ENCODE data around the gene CCM2L. TPM values are rescaled to one million over a fixed set of nuclear protein-coding genes. Genes with fewer than 3 reads are reported as not detected.

CCM2L gene
- total and polyA plus RNA-seq, 4 donors: 6.6 to 12.8 (median 11.7) TPM

DNA sequence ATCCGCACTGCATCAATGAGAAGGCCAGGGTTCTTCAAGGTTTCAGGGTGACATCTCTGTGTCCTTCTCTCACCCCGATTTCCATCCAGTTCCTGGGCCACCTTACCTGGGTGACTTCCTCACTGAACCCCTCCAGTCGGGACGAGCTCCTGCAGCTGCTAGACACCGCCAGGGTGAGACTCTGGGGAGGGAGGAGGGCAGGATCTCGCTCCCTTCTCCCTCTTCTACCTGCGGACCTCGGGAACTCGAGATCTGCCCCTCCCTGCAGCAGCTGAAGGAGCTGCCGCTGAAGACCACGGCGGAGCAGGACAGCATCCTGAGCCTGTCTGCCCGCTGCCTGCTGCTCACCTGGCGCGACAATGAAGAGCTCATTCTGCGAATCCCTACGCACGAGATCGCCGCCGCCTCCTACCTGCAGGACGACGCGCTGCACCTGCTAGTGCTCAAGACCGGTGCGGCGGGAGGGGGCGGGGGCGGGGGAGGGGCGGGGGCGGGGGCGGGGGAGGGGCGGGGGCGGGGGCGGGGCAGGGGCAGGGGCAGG is 7.5 kb downstream of the CCM2L start:
- WGBS, 2 donors: 29 to 31% methylated on average over 24 to 28 of the region's 35 CpGs
- Histone ChIP-seq H3K9ac (ENCODE audit: insufficient read depth in 1 of 2, low read length in 2 of 2) (no peak overlapping the region), H3K27ac (ENCODE audit: low read depth in 1 of 2, low read length in 1 of 2) (no peak overlapping the region), H3K9me3 (ENCODE audit: control insufficient read depth in 4 of 4, insufficient read depth in 3 of 4, low read length in 3 of 4) (peaks cover 0 to 3% (median 0%) of the 10 kb centered on the region in 4 donors), H3K27me3 (ENCODE audit: control insufficient read depth in 3 of 3, insufficient read depth in 3 of 3, low read length in 2 of 3) (peaks cover 2 to 32% (median 25%) of the 10 kb centered on the region in 3 donors), H3K36me3 (ENCODE audit: control insufficient read depth in 4 of 4, insufficient read depth in 4 of 4, low read length in 4 of 4) (no peaks in the 10 kb centered on the region), H3K4me3 (no peak overlapping the region), H3K4me1 (ENCODE audit: control insufficient read depth in 5 of 5, insufficient read depth in 5 of 5, low read length in 5 of 5) (peaks cover 0 to 12% (median 0%) of the 10 kb centered on the region in 5 donors)
- DNase-seq (peak in 2 of 3 donors; percentile 38 to 51), ATAC-seq (ENCODE audit: insufficient read depth, low FRiP score) (peak; percentile 15)
- TF ChIP-seq, protein P1, sequence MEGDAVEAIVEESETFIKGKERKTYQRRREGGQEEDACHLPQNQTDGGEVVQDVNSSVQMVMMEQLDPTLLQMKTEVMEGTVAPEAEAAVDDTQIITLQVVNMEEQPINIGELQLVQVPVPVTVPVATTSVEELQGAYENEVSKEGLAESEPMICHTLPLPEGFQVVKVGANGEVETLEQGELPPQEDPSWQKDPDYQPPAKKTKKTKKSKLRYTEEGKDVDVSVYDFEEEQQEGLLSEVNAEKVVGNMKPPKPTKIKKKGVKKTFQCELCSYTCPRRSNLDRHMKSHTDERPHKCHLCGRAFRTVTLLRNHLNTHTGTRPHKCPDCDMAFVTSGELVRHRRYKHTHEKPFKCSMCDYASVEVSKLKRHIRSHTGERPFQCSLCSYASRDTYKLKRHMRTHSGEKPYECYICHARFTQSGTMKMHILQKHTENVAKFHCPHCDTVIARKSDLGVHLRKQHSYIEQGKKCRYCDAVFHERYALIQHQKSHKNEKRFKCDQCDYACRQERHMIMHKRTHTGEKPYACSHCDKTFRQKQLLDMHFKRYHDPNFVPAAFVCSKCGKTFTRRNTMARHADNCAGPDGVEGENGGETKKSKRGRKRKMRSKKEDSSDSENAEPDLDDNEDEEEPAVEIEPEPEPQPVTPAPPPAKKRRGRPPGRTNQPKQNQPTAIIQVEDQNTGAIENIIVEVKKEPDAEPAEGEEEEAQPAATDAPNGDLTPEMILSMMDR (IDR thresholded peaks at IDR 0.05; ENCODE audit: control extremely low read depth, extremely low read depth): no peak

DNA sequence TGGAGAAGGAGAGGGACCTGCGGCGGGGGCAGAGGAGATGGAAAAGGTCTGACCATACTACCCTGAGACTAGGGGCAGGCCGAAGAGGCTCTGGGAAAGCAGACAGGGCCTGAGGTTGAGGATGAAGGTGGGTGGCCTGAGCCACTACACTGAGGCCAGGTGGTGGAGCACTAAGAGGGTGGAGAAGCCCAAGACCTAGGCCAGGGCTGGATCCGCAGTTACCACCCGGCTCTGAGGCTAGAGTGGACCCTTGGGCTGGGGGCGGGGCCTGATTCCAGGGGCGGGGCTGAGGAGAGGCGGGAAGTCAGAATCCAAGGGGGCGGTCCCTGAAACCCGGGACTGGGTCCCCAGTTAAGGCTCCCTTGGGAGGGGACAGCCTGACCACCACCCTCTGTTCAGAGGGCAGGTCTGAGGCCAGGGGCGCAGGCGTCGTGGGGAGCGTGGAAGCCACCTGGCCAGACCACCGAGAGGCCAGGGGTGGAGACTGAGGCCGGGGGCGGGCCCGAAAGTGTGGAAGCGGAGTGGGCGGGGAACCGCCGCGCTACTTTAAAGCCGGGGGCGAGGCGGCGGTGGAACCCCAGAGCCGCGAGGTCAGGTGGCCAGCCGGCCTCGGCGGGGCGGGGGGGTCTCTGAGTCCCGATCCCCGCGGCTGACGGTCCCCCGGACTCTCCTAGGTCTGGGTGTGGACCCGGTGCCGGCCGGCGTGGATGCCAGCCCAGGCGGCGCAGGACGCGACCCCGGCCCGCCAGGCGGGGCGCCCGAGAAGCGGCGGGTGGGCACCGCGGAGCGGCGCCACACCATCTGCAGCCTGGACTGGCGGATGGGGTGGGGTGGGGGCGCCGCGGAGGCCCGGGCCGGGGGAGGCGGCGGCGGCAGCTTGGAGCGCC is 8.3 kb downstream of the CCM2L start:
- TF ChIP-seq, protein P1 (IDR thresholded peaks at IDR 0.05; ENCODE audit: control extremely low read depth, extremely low read depth): no peak
- no peak overlapping the region for H3K27ac ChIP-seq (ENCODE audit: low read depth in 1 of 2, low read length in 1 of 2)

DNA sequence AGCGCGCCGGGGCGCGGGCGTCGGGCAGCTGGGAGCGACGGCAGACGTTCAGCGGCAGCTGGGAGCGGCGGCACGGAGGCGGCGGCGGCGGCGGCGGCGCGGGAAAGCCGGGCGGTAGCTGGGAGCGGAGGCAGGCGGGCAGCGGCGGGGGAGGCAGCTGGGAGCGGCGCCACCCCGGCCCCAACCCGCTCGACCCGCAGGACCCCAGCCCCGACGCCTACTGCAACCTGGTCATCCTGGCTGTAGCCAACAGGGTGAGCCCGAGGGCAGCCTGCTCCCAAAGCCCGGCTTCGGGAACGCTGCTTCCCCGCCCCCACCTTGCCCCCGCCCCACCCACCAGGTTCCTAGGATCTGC is 8.9 kb downstream of the CCM2L start:
- DNase-seq: peak in 1 of 3 donors; percentile 21
- Histone ChIP-seq H3K27me3 (ENCODE audit: control insufficient read depth in 3 of 3, insufficient read depth in 3 of 3, low read length in 2 of 3) (peaks cover 2 to 32% (median 25%) of the 10 kb centered on the region in 3 donors), H3K27ac (ENCODE audit: low read depth in 1 of 2, low read length in 1 of 2) (no peak overlapping the region), H3K36me3 (ENCODE audit: control insufficient read depth in 4 of 4, insufficient read depth in 4 of 4, low read length in 4 of 4) (no peaks in the 10 kb centered on the region), H3K9me3 (ENCODE audit: control insufficient read depth in 4 of 4, insufficient read depth in 3 of 4, low read length in 3 of 4) (peaks cover 0 to 3% (median 0%) of the 10 kb centered on the region in 4 donors), H3K9ac (ENCODE audit: insufficient read depth in 1 of 2, low read length in 2 of 2) (no peak overlapping the region), H3K4me3 (peak overlapping the region; percentile 21), H3K4me1 (ENCODE audit: control insufficient read depth in 5 of 5, insufficient read depth in 5 of 5, low read length in 5 of 5) (peaks cover 0 to 12% (median 0%) of the 10 kb centered on the region in 5 donors)
- TF ChIP-seq, protein P1 (IDR thresholded peaks at IDR 0.05; ENCODE audit: control extremely low read depth, extremely low read depth): no peak
- no peak for ATAC-seq (ENCODE audit: insufficient read depth, low FRiP score)
- WGBS, 2 donors: 0 to 1% methylated on average over 6 to 42 of the region's 42 CpGs

More for the DNA sequence above, 8.3 kb downstream of the CCM2L start:
- DNase-seq: peak; percentile 44 to 72 (median 57)
- peaks cover 0 to 12% (median 0%) of the 10 kb centered on the region in 5 donors for H3K4me1 ChIP-seq (ENCODE audit: control insufficient read depth in 5 of 5, insufficient read depth in 5 of 5, low read length in 5 of 5)
- H3K27me3 ChIP-seq (ENCODE audit: control insufficient read depth in 3 of 3, insufficient read depth in 3 of 3, low read length in 2 of 3): peaks cover 2 to 32% (median 25%) of the 10 kb centered on the region in 3 donors
- H3K4me3 ChIP-seq: peak overlapping the region; percentile 35
- peaks cover 0 to 3% (median 0%) of the 10 kb centered on the region in 4 donors for H3K9me3 ChIP-seq (ENCODE audit: control insufficient read depth in 4 of 4, insufficient read depth in 3 of 4, low read length in 3 of 4)
- peak; percentile 74 for ATAC-seq (ENCODE audit: insufficient read depth, low FRiP score)
- H3K9ac ChIP-seq (ENCODE audit: insufficient read depth in 1 of 2, low read length in 2 of 2): no peak overlapping the region
- no peaks in the 10 kb centered on the region for H3K36me3 ChIP-seq (ENCODE audit: control insufficient read depth in 4 of 4, insufficient read depth in 4 of 4, low read length in 4 of 4)
- WGBS, 2 donors: 1 to 2% methylated on average over 48 to 67 of the region's 67 CpGs
